GM13977 (cell line): Measurements from ENCODE around the gene PXDN.

ENCODE experiments used
- DNase-seq: peaks from one replicate; pipeline ENCODE4 v3.0.0; 2012; ENCODE audit warnings: low spot score
- CTCF ChIP-seq: IDR thresholded peaks from 2 replicates; pipeline ENCODE4 v1.5.1; 2012; ENCODE audit warnings: mild to moderate bottlenecking, control low read depth; ENCODE audit not compliant: insufficient read depth; ENCODE audit errors: extremely low read depth, missing control alignments
- in situ Hi-C: fragments of 300-500 bp; cut with MboI; formaldehyde crosslinking; loops from one replicate; pipeline ENCODE4 v1.12.0; 2022; ENCODE audit warnings: low sequenced_read_pairs, low pct_unique_long_range_greater_than_20kb, mixed read lengths, inconsistent platforms; ENCODE audit not compliant: unreplicated experiment

Gene PXDN

GRCh38 chr2:1744446-1745170 lies at the start of gene PXDN:
Gene PXDN, minus strand, starts transcription at chr2:1744515. Its CDS starts 60 bp downstream, at chr2:1744455.
- no peak for DNase-seq
- TF ChIP-seq CTCF = no peak
- in situ Hi-C loops = no loop called here

- no peak for DNase-seq
- no peak for TF ChIP-seq CTCF
- in situ Hi-C loops = no loop called here
These were observed 49.6 kb upstream of the PXDN start for GRCh38 chr2:1793868-1794445.

- TF ChIP-seq CTCF = no peak
- in situ Hi-C loops = no loop called here
- DNase-seq = no peak
These were observed 48.9 kb upstream of the PXDN start for GRCh38 chr2:1793001-1793867.

GRCh38 chr2:1791685-1792435 lies 47.5 kb upstream of the PXDN start:
- in situ Hi-C loops = no loop called here
- no peak for DNase-seq
- no peak for TF ChIP-seq CTCF

GRCh38 chr2:1791006-1791605 lies 46.8 kb upstream of the PXDN start:
- in situ Hi-C loops = no loop called here
- TF ChIP-seq CTCF = no peak

GRCh38 chr2:1790473-1790872 lies 46.2 kb upstream of the PXDN start:
- TF ChIP-seq CTCF = no peak
- DNase-seq = no peak
- in situ Hi-C loops = no loop called here

More at GRCh38 chr2:1791006-1791605, 46.8 kb upstream of the PXDN start:
- DNase-seq = no peak
